Spleen (tissue), 7 donors: ENCODE results near the gene SNRPA.

Experiments
- POLR2AphosphoS5 ChIP-seq, 3 donors: sonication (generic); formaldehyde crosslinking; IDR thresholded peaks; one replicate each; pipeline ENCODE4 v1.5.1; 2017; ENCODE audit warnings: antibody characterized with exemption in 3 of 3
- TF ChIP-seq, protein P1 (sequence below), 11 experiments: fragments of 200-600 bp in 7 of 11; fragments of 450-650 bp in 4 of 11; sonication (generic) in 4 of 11; IDR thresholded peaks in 8 of 11; conservative IDR thresholded peaks in 3 of 11; 1 replicate in 7 of 11; 2 replicates in 4 of 11; pipeline versions ENCODE4 v1.4.0 to v1.8.0; 2016 to 2021; ENCODE audit warnings: antibody characterized with exemption in 11 of 11, inconsistent platforms in 4 of 11, mild to moderate bottlenecking in 1 of 11
- donor health status: DM: no; HTN: no; CAD: no; lungs with moderate emphysema.
- donor health status: DM: no; HTN: no; CAD: no.
- donor health status: DM: no; HTN: no; CAD: no.

GRCh38 chr19:40797963-40798682 lies 47.1 kb downstream of the SNRPA start:
- TF ChIP-seq, protein P1, sequence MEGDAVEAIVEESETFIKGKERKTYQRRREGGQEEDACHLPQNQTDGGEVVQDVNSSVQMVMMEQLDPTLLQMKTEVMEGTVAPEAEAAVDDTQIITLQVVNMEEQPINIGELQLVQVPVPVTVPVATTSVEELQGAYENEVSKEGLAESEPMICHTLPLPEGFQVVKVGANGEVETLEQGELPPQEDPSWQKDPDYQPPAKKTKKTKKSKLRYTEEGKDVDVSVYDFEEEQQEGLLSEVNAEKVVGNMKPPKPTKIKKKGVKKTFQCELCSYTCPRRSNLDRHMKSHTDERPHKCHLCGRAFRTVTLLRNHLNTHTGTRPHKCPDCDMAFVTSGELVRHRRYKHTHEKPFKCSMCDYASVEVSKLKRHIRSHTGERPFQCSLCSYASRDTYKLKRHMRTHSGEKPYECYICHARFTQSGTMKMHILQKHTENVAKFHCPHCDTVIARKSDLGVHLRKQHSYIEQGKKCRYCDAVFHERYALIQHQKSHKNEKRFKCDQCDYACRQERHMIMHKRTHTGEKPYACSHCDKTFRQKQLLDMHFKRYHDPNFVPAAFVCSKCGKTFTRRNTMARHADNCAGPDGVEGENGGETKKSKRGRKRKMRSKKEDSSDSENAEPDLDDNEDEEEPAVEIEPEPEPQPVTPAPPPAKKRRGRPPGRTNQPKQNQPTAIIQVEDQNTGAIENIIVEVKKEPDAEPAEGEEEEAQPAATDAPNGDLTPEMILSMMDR (IDR thresholded peaks at IDR 0.05 in 8 of 11, conservative IDR thresholded peaks at IDR 0.05 in 3 of 11) = peak; percentile 22 to 74 (median 49)
- TF ChIP-seq POLR2AphosphoS5 (IDR thresholded peaks at IDR 0.05) = peak in 2 of 3 donors; percentile 73 to 80
